Measurements from ENCODE around the gene FAM162A.

- TF ChIP-seq POLR2AphosphoS5 (IDR thresholded peaks at IDR 0.05; ENCODE audit: borderline replicate concordance, low read depth, low read length) (no peak), EZH2 (IDR thresholded peaks at IDR 0.05) (no peak)
Observed at GRCh38 chr3:122394173-122394572, 10.2 kb downstream of the FAM162A start.
